H9 (cell line): ENCODE data around the gene TBC1D5. TPM values are rescaled to one million over a fixed set of nuclear protein-coding genes. Genes with fewer than 3 reads are reported as not detected.

ENCODE experiments used
- DNase-seq: peaks from one replicate; pipeline ENCODE4 v3.0.0-alpha.2; 2017
- H2AFZ ChIP-seq: one replicate; pipeline ENCODE4 v1.6.1; 2013; ENCODE audit warnings: mild to moderate bottlenecking, low read length, control low read depth, moderate library complexity
- H2AK5ac ChIP-seq: 2 replicates; pipeline ENCODE4 v1.6.1; 2013; ENCODE audit warnings: low read length, control low read depth, mixed read lengths; ENCODE audit not compliant: insufficient read length
- H2BK120ac ChIP-seq: one replicate; pipeline ENCODE4 v1.6.1; 2013; ENCODE audit warnings: low read depth, mild to moderate bottlenecking, low read length, control low read depth, inconsistent platforms; ENCODE audit not compliant: poor library complexity, severe bottlenecking
- H2BK12ac ChIP-seq: 2 replicates; pipeline ENCODE4 v1.6.1; 2013; ENCODE audit warnings: low read length, control low read depth, mixed read lengths, low read depth; ENCODE audit not compliant: insufficient read length
- H2BK15ac ChIP-seq: 2 replicates; pipeline ENCODE4 v1.6.1; 2013; ENCODE audit warnings: low read depth, low read length, control low read depth
- H2BK20ac ChIP-seq: one replicate; pipeline ENCODE4 v1.6.1; 2013; ENCODE audit warnings: low read depth, mild to moderate bottlenecking, low read length, control low read depth, inconsistent platforms; ENCODE audit not compliant: poor library complexity, severe bottlenecking
- H2BK5ac ChIP-seq: 2 replicates; pipeline ENCODE4 v1.6.1; 2013; ENCODE audit warnings: low read length, control low read depth, mixed read lengths; ENCODE audit not compliant: insufficient read length
- H3K14ac ChIP-seq: 2 replicates; pipeline ENCODE4 v1.6.1; 2013; ENCODE audit warnings: low read length, control low read depth; ENCODE audit not compliant: insufficient read depth
- H3K18ac ChIP-seq: 2 replicates; pipeline ENCODE4 v1.6.1; 2013; ENCODE audit warnings: low read depth, mild to moderate bottlenecking, mixed read lengths, low read length, control low read depth; ENCODE audit not compliant: insufficient read length
- H3K23ac ChIP-seq: 2 replicates; pipeline ENCODE4 v1.6.1; 2013; ENCODE audit warnings: low read length, control low read depth, mixed read lengths, low read depth; ENCODE audit not compliant: insufficient read length
- H3K23me2 ChIP-seq: 2 replicates; pipeline ENCODE4 v1.6.1; 2013; ENCODE audit warnings: low read depth, mild to moderate bottlenecking, mixed read lengths, low read length, control low read depth; ENCODE audit not compliant: insufficient read length, poor library complexity, severe bottlenecking
- H3K27ac ChIP-seq: 2 replicates; pipeline ENCODE4 v1.5.1; 2013; ENCODE audit warnings: low read length, control low read depth, mixed read lengths, low read depth; ENCODE audit not compliant: insufficient read length
- H3K27me3 ChIP-seq: 2 replicates; pipeline ENCODE4 v1.6.1; 2013; ENCODE audit warnings: low read length, control low read depth, inconsistent platforms; ENCODE audit not compliant: insufficient read depth
- H3K4ac ChIP-seq: 2 replicates; pipeline ENCODE4 v1.6.1; 2013; ENCODE audit warnings: low read depth, mild to moderate bottlenecking, control low read depth, inconsistent platforms, low read length, moderate library complexity
- H3K4me1 ChIP-seq: 2 replicates; pipeline ENCODE4 v1.6.1; 2013; ENCODE audit warnings: low read length, control low read depth, inconsistent platforms; ENCODE audit not compliant: insufficient read depth
- H3K4me2 ChIP-seq: 2 replicates; pipeline ENCODE4 v1.6.1; 2013; ENCODE audit warnings: low read length, control low read depth, mixed read lengths; ENCODE audit not compliant: insufficient read length, insufficient read depth
- H3K56ac ChIP-seq: 2 replicates; pipeline ENCODE4 v1.6.1; 2013; ENCODE audit warnings: low read depth, mild to moderate bottlenecking, mixed read lengths, low read length, control low read depth; ENCODE audit not compliant: insufficient read length
- H3K79me1 ChIP-seq: 2 replicates; pipeline ENCODE4 v1.6.1; 2013; ENCODE audit warnings: low read depth, mild to moderate bottlenecking, moderate library complexity, low read length, control low read depth, inconsistent platforms; ENCODE audit not compliant: insufficient read depth, poor library complexity, severe bottlenecking
- H3K79me2 ChIP-seq: 2 replicates; pipeline ENCODE4 v1.6.1; 2013; ENCODE audit warnings: low read length, control low read depth, inconsistent platforms; ENCODE audit not compliant: insufficient read depth
- H3K9ac ChIP-seq: 2 replicates; pipeline ENCODE4 v1.6.1; 2013; ENCODE audit warnings: low read length, control low read depth, mixed read lengths; ENCODE audit not compliant: insufficient read length; ENCODE audit errors: extremely low read depth
- H3K9me3 ChIP-seq: one replicate; pipeline ENCODE4 v1.6.1; 2013; ENCODE audit warnings: low read depth, low read length, inconsistent platforms; ENCODE audit not compliant: control insufficient read depth
- H3T11ph ChIP-seq: one replicate; pipeline ENCODE4 v1.6.1; 2013; ENCODE audit warnings: mild to moderate bottlenecking, low read length, control low read depth, inconsistent platforms
- H4K20me1 ChIP-seq: one replicate; pipeline ENCODE4 v1.6.1; 2013; ENCODE audit not compliant: control insufficient read depth, insufficient read length, insufficient read depth
- H4K5ac ChIP-seq: 2 replicates; pipeline ENCODE4 v1.6.1; 2013; ENCODE audit warnings: low read depth, mild to moderate bottlenecking, mixed read lengths, low read length, control low read depth; ENCODE audit not compliant: insufficient read length
- H4K8ac ChIP-seq: replicated peaks from 2 replicates; pipeline ENCODE4 v1.6.1; 2013; ENCODE audit warnings: low read length, control low read depth, mixed read lengths, low read depth; ENCODE audit not compliant: insufficient read length
- H4K91ac ChIP-seq: 2 replicates; pipeline ENCODE4 v1.6.1; 2013; ENCODE audit warnings: low read depth, mild to moderate bottlenecking, moderate library complexity, mixed read lengths, low read length, control low read depth; ENCODE audit not compliant: insufficient read length
- H3K27ac Mint-ChIP-seq, 3 experiments: 2 replicates in 2 of 3; 3 replicates in 1 of 3; pipeline ENCODE4 v1.8.0; 2020 to 2021; ENCODE audit warnings: mixed read lengths in 3 of 3, mild to moderate bottlenecking in 1 of 3, moderate library complexity in 1 of 3
- H3K27me3 Mint-ChIP-seq: 2 replicates; pipeline ENCODE4 v1.8.0; 2021; ENCODE audit warnings: low read depth, mild to moderate bottlenecking, moderate library complexity, mixed read lengths
- H3K36me3 Mint-ChIP-seq, 3 experiments: 2 replicates in 2 of 3; 3 replicates in 1 of 3; pipeline ENCODE4 v1.8.0; 2020 to 2021; ENCODE audit warnings: low read depth in 3 of 3, mixed read lengths in 3 of 3; ENCODE audit not compliant: insufficient read depth in 1 of 3
- H3K4me1 Mint-ChIP-seq, 2 experiments: 2 replicates each; pipeline ENCODE4 v1.8.0; 2020; ENCODE audit warnings: mixed read lengths in 2 of 2
- H3K4me3 Mint-ChIP-seq, 2 experiments: 2 replicates in 1 of 2; 3 replicates in 1 of 2; pipeline ENCODE4 v1.8.0; 2020 to 2021; ENCODE audit warnings: mild to moderate bottlenecking in 2 of 2, mixed read lengths in 2 of 2, moderate library complexity in 1 of 2
- H3K9me3 Mint-ChIP-seq, 2 experiments: 2 replicates in 1 of 2; 3 replicates in 1 of 2; pipeline ENCODE4 v1.8.0; 2020; ENCODE audit warnings: mild to moderate bottlenecking in 2 of 2, mixed read lengths in 2 of 2, moderate library complexity in 1 of 2
- CTCF ChIP-seq: fragments of 200-600 bp; sonication (generic); conservative IDR thresholded peaks from 3 replicates; pipeline ENCODE4 v1.8.0; 2021; ENCODE audit warnings: antibody characterized with exemption, mild to moderate bottlenecking
- total RNA-seq: library from RNA; stranded (reverse); gene quantifications from 2 replicates; pipeline ENCODE4 v1.2.1, GENCODE V29; 2021

The TBC1D5 gene
- total RNA-seq, 1 experiment from 2014 or later = 25.0 TPM

GRCh38 chr3:17412950-17413530, 329.4 kb downstream of the TBC1D5 start:
- H2AK5ac ChIP-seq = no peak overlapping the region
- H3K79me2 ChIP-seq = no peaks in the 10 kb centered on the region
- no peak overlapping the region for H3K27ac ChIP-seq
- H3K4ac ChIP-seq = no peak overlapping the region
- no peaks in the 10 kb centered on the region for H3K27me3 Mint-ChIP-seq
- no peak overlapping the region for H4K5ac ChIP-seq
- no peaks in the 10 kb centered on the region for H3K79me1 ChIP-seq
- H3K36me3 Mint-ChIP-seq = no peaks in the 10 kb centered on the region
- no peak overlapping the region for H2BK15ac ChIP-seq
- H3K27me3 ChIP-seq = no peaks in the 10 kb centered on the region
- H3K23me2 ChIP-seq = no peaks in the 10 kb centered on the region
- no peak overlapping the region for H3K23ac ChIP-seq
- H4K20me1 ChIP-seq = no peaks in the 10 kb centered on the region
- no peak overlapping the region for H2BK20ac ChIP-seq
- no peak overlapping the region for H3K4me2 ChIP-seq
- H3T11ph ChIP-seq = no peak overlapping the region
- no peak overlapping the region for H3K14ac ChIP-seq
- no peaks in the 10 kb centered on the region for H3K4me1 ChIP-seq
- H3K27ac Mint-ChIP-seq = no peak overlapping the region
- no peak overlapping the region for H3K56ac ChIP-seq
- no peak for DNase-seq
- H3K9ac ChIP-seq = no peak overlapping the region
- H3K18ac ChIP-seq = no peak overlapping the region
- H2BK120ac ChIP-seq = no peak overlapping the region
- peak; percentile 90 for TF ChIP-seq CTCF
- H2AFZ ChIP-seq = no peak overlapping the region
- H2BK12ac ChIP-seq = no peak overlapping the region
- no peak overlapping the region for H2BK5ac ChIP-seq
- H4K8ac ChIP-seq = no peak overlapping the region
- H4K91ac ChIP-seq = no peak overlapping the region
- no peak overlapping the region for H3K4me3 Mint-ChIP-seq
- H3K9me3 Mint-ChIP-seq = no peaks in the 10 kb centered on the region
- peaks cover 3 to 9% of the 10 kb centered on the region in 2 experiments; a peak in 3 of 4 replicates for H3K4me1 Mint-ChIP-seq
- H3K9me3 ChIP-seq = no peaks in the 10 kb centered on the region
